Keratinocyte (primary cell): ENCODE data around the gene ATXN7L1. TPM values are rescaled to one million over a fixed set of nuclear protein-coding genes. Genes with fewer than 3 reads are reported as not detected.
A peak's percentile ranks its signal among the peaks of the same experiment; 100 is the strongest.

Experiments used
- DNase-seq: peaks from one replicate; pipeline ENCODE4 v3.0.0-alpha.2; 2011; ENCODE audit warnings: low read depth, missing footprints, low spot score
- FAIRE-seq: peaks from 2 replicates; lab custom pipeline; 2011; peaks lifted over from hg19 to GRCh38; lab: Jason Lieb, UNC
- H2AFZ ChIP-seq: 2 replicates; pipeline ENCODE4 v1.6.0; 2012; ENCODE audit warnings: low read length, control low read depth, inconsistent platforms; ENCODE audit not compliant: control insufficient read depth
- H3K27ac ChIP-seq: 2 replicates; pipeline ENCODE4 v1.5.1; 2011; ENCODE audit warnings: low read length; ENCODE audit not compliant: control insufficient read depth, insufficient read depth
- H3K27me3 ChIP-seq: 3 replicates; pipeline ENCODE4 v1.6.0; 2011; ENCODE audit warnings: low read length; ENCODE audit not compliant: control insufficient read depth, insufficient read depth; ENCODE audit errors: extremely low read depth
- H3K36me3 ChIP-seq, 2 experiments: 2 replicates in 1 of 2; 3 replicates in 1 of 2; pipeline ENCODE4 v1.5.1; 2011; ENCODE audit warnings: low read length in 2 of 2, mild to moderate bottlenecking in 1 of 2; ENCODE audit not compliant: control insufficient read depth in 2 of 2, insufficient read depth in 2 of 2; ENCODE audit errors: extremely low read depth in 1 of 2
- H3K4me1 ChIP-seq: 3 replicates; pipeline ENCODE4 v1.5.1; 2011; ENCODE audit warnings: low read length; ENCODE audit not compliant: control insufficient read depth, insufficient read depth; ENCODE audit errors: extremely low read depth
- H3K4me2 ChIP-seq: 3 replicates; pipeline ENCODE4 v1.6.0; 2011; ENCODE audit warnings: low read depth, low read length; ENCODE audit not compliant: control insufficient read depth, insufficient read depth; ENCODE audit errors: extremely low read depth
- H3K4me3 ChIP-seq, 3 experiments: fragments of 200-600 bp in 1 of 3; sonication (generic) in 1 of 3; 2 replicates in 2 of 3; 3 replicates in 1 of 3; pipeline ENCODE4 v1.5.1; 2011 to 2016; ENCODE audit warnings: low read length in 3 of 3, mild to moderate bottlenecking in 3 of 3, control low read depth in 2 of 3, inconsistent platforms in 1 of 3, low read depth in 1 of 3, mixed read lengths in 1 of 3, mixed run types in 1 of 3, moderate library complexity in 1 of 3; ENCODE audit not compliant: control insufficient read depth in 2 of 3, insufficient read depth in 2 of 3; ENCODE audit errors: extremely low read depth in 1 of 3
- H3K79me2 ChIP-seq: 2 replicates; pipeline ENCODE4 v1.6.0; 2012; ENCODE audit warnings: low read length; ENCODE audit not compliant: control insufficient read depth, insufficient read depth
- H3K9ac ChIP-seq: 3 replicates; pipeline ENCODE4 v1.6.0; 2011; ENCODE audit warnings: low read length; ENCODE audit not compliant: control insufficient read depth, insufficient read depth; ENCODE audit errors: extremely low read depth
- H3K9me1 ChIP-seq: 3 replicates; pipeline ENCODE4 v1.6.0; 2011; ENCODE audit warnings: low read length; ENCODE audit not compliant: control insufficient read depth, insufficient read depth; ENCODE audit errors: extremely low read depth
- H3K9me3 ChIP-seq: 2 replicates; pipeline ENCODE4 v1.5.1; 2012; ENCODE audit warnings: low read depth, low read length; ENCODE audit not compliant: control insufficient read depth
- H4K20me1 ChIP-seq: 3 replicates; pipeline ENCODE4 v1.6.0; 2011; ENCODE audit warnings: low read length; ENCODE audit not compliant: control insufficient read depth, insufficient read depth; ENCODE audit errors: extremely low read depth
- CTCF ChIP-seq, 3 experiments: IDR thresholded peaks in 1 of 3; conservative IDR thresholded peaks in 1 of 3; optimal IDR thresholded peaks in 1 of 3; 2 replicates in 2 of 3; 3 replicates in 1 of 3; pipeline versions ENCODE3 to v1.5.1; 2011; ENCODE audit warnings: low read length in 3 of 3, mild to moderate bottlenecking in 3 of 3, moderate library complexity in 2 of 3, control low read depth in 1 of 3, inconsistent platforms in 1 of 3; ENCODE audit not compliant: insufficient read depth in 2 of 3; ENCODE audit errors: extremely low read depth in 1 of 3
- EZH2 ChIP-seq: IDR thresholded peaks from one replicate; pipeline ENCODE4 v1.6.1; 2012; ENCODE audit warnings: inconsistent platforms, mild to moderate bottlenecking, low read length, moderate library complexity
- dilution Hi-C: fragments of 300-500 bp; cut with MboI; formaldehyde crosslinking; loops from one replicate; pipeline ENCODE4 v1.7.0; 2020; ENCODE audit warnings: low sequenced_read_pairs; ENCODE audit not compliant: extremely low pct_ligation_motif_present
- polyA plus RNA-seq, 5 experiments: library from polyadenylated mRNA; depleted of rRNA in 3 of 5; stranded (reverse) in 3 of 5; stranded (forward) in 1 of 5; unstranded in 1 of 5; fragments of >200 nt; gene quantifications; 1 replicate in 1 of 5; 2 replicates in 3 of 5; 3 replicates in 1 of 5; pipeline versions ENCODE4 v1.2.1 to v1.2.3, GENCODE V29; 2011 to 2012; ENCODE audit warnings: missing spikeins in 2 of 5, low read depth in 1 of 5, low replicate concordance in 1 of 5

ATXN7L1 gene
- polyA plus RNA-seq, 1 donor (not counting 4 experiments of a cell fraction or from before 2014, with no cell fraction given), result 4.8 TPM

- peaks cover 2% of the 10 kb centered on the region for H4K20me1 ChIP-seq
- no peaks in the 10 kb centered on the region for H3K9me1 ChIP-seq
- dilution Hi-C loops, result no loop called here
- FAIRE-seq (no peak), DNase-seq (peak; percentile 17)
- no peak overlapping the region for H3K4me3 ChIP-seq
- no peaks in the 10 kb centered on the region for H3K9me3 ChIP-seq
- H3K36me3 ChIP-seq, result no peaks in the 10 kb centered on the region
- no peak overlapping the region for H3K9ac ChIP-seq
- no peak overlapping the region for H2AFZ ChIP-seq
- no peak overlapping the region for H3K27ac ChIP-seq
- no peaks in the 10 kb centered on the region for H3K4me1 ChIP-seq
- TF ChIP-seq CTCF (optimal IDR thresholded peaks at IDR 0.05 in 1 of 3, IDR thresholded peaks at IDR 0.05 in 1 of 3, conservative IDR thresholded peaks at IDR 0.05 in 1 of 3; ENCODE audit: extremely low read depth in 1 of 3, insufficient read depth in 2 of 3, low read length in 3 of 3), result peak; percentile 89 to 97 (median 97)
- no peak for TF ChIP-seq EZH2
- no peak overlapping the region for H3K4me2 ChIP-seq
- no peaks in the 10 kb centered on the region for H3K27me3 ChIP-seq
- no peaks in the 10 kb centered on the region for H3K79me2 ChIP-seq
These were observed 223.9 kb downstream of the ATXN7L1 start for GRCh38 chr7:105652359-105652993.

DNA sequence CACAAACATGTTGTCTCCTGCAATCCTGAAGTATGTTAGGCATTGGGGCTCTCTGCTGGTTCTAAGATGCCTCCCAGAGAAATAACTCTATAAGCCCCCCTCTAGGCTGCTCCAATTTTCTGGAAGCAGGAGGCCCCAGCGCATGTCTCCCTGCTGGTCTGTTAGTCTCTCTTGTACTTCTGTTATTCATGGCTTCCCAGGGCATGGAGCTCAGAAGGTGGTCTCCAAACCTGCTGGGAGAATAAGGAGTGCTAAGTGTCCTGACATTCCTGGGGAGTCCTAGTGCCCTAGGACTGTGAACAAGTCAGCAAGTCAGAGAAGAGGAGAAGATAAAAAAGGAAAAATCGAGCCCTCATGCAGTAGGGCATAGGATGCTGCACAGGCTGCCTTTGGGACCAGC, 224.6 kb downstream of the ATXN7L1 start:
- dilution Hi-C loops, result no loop called here
- no peak for FAIRE-seq
- no peak for DNase-seq
- no peak overlapping the region for H2AFZ ChIP-seq
- H3K9me1 ChIP-seq, result no peaks in the 10 kb centered on the region
- H4K20me1 ChIP-seq, result peaks cover 2% of the 10 kb centered on the region
- no peaks in the 10 kb centered on the region for H3K36me3 ChIP-seq
- no peak overlapping the region for H3K4me2 ChIP-seq
- TF ChIP-seq EZH2 (no peak), CTCF (optimal IDR thresholded peaks at IDR 0.05 in 1 of 3, IDR thresholded peaks at IDR 0.05 in 1 of 3, conservative IDR thresholded peaks at IDR 0.05 in 1 of 3; ENCODE audit: extremely low read depth in 1 of 3, insufficient read depth in 2 of 3, low read length in 3 of 3) (no peak)
- no peaks in the 10 kb centered on the region for H3K4me1 ChIP-seq
- no peak overlapping the region for H3K27ac ChIP-seq
- no peak overlapping the region for H3K9ac ChIP-seq
- H3K79me2 ChIP-seq, result no peaks in the 10 kb centered on the region
- H3K27me3 ChIP-seq, result no peaks in the 10 kb centered on the region
- H3K9me3 ChIP-seq, result no peaks in the 10 kb centered on the region
- H3K4me3 ChIP-seq, result no peak overlapping the region
